ENCODE data around the gene MACROD2. TPM values are rescaled to one million over a fixed set of nuclear protein-coding genes. Genes with fewer than 3 reads are reported as not detected.
A peak's percentile ranks its signal among the peaks of the same experiment; 100 is the strongest.

Gene MACROD2
- total RNA-seq, 1 experiment from 2014 or later: 3.1 TPM

- Mint-ChIP-seq H3K9me3 (ENCODE audit: unreplicated experiment) (peaks cover 17% of the 10 kb centered on the region), H3K27ac (ENCODE audit: low read depth, unreplicated experiment) (no peak overlapping the region), H3K36me3 (ENCODE audit: insufficient read depth, unreplicated experiment) (no peaks in the 10 kb centered on the region), H3K27me3 (ENCODE audit: insufficient read depth, unreplicated experiment) (no peaks in the 10 kb centered on the region), H3K4me3 (ENCODE audit: unreplicated experiment) (no peak overlapping the region), H3K4me1 (ENCODE audit: insufficient read depth, unreplicated experiment) (no peaks in the 10 kb centered on the region)
- ChIA-PET CTCF (interaction anchor here (0.5 to 0.6 kb wide), 2 partner anchors 257 to 374 kb away, joined by 3 read pairs; no protein-coding TSS in a partner anchor), POLR2A (interaction anchor here (1.6 kb wide), 1 partner anchor 10 kb away, joined by 5 read pairs; no protein-coding TSS in a partner anchor)
- no TSS peak for BruUV-seq (replicated peaks)
- TF ChIP-seq CTCF (IDR thresholded peaks at IDR 0.05; ENCODE audit: unreplicated experiment): no peak
- no peak for DNase-seq (ENCODE audit: unreplicated experiment)
- intact Hi-C loops (cut with micrococcal nuclease): no loop called here
These were observed 1560.6 kb downstream of the MACROD2 start for GRCh38 chr20:15555913-15556312.

- Mint-ChIP-seq H3K9me3 (ENCODE audit: unreplicated experiment) (peaks cover 17% of the 10 kb centered on the region), H3K27me3 (ENCODE audit: insufficient read depth, unreplicated experiment) (no peaks in the 10 kb centered on the region), H3K36me3 (ENCODE audit: insufficient read depth, unreplicated experiment) (no peaks in the 10 kb centered on the region), H3K4me1 (ENCODE audit: insufficient read depth, unreplicated experiment) (no peaks in the 10 kb centered on the region), H3K4me3 (ENCODE audit: unreplicated experiment) (no peak overlapping the region), H3K27ac (ENCODE audit: low read depth, unreplicated experiment) (no peak overlapping the region)
- peak; percentile 5 for DNase-seq (ENCODE audit: unreplicated experiment)
- BruUV-seq (replicated peaks): no TSS peak
- CTCF ChIA-PET: no interaction called here
- intact Hi-C loops (cut with micrococcal nuclease): no loop called here
- POLR2A ChIA-PET: no interaction called here
- no peak for TF ChIP-seq CTCF (IDR thresholded peaks at IDR 0.05; ENCODE audit: unreplicated experiment)
These were observed 1561.6 kb downstream of the MACROD2 start for GRCh38 chr20:15556869-15557268.

- intact Hi-C loops (cut with micrococcal nuclease): no loop called here
- H3K27ac Mint-ChIP-seq (ENCODE audit: low read depth, unreplicated experiment): no peak overlapping the region
- no peak overlapping the region for H3K4me3 Mint-ChIP-seq (ENCODE audit: unreplicated experiment)
- H3K9me3 Mint-ChIP-seq (ENCODE audit: unreplicated experiment): no peaks in the 10 kb centered on the region
- POLR2A ChIA-PET: interaction anchor here (0.6 to 1.0 kb wide), 2 partner anchors 16 to 499 kb away, joined by 3 read pairs; no protein-coding TSS in a partner anchor
- no TSS peak for BruUV-seq (replicated peaks)
- no peaks in the 10 kb centered on the region for H3K36me3 Mint-ChIP-seq (ENCODE audit: insufficient read depth, unreplicated experiment)
- H3K4me1 Mint-ChIP-seq (ENCODE audit: insufficient read depth, unreplicated experiment): no peaks in the 10 kb centered on the region
- CTCF ChIA-PET: no interaction called here
- H3K27me3 Mint-ChIP-seq (ENCODE audit: insufficient read depth, unreplicated experiment): no peaks in the 10 kb centered on the region
- no peak for TF ChIP-seq CTCF (IDR thresholded peaks at IDR 0.05; ENCODE audit: unreplicated experiment)
- no peak for DNase-seq (ENCODE audit: unreplicated experiment)
These were observed 1565.8 kb downstream of the MACROD2 start for GRCh38 chr20:15561070-15561569.

GRCh38 chr20:15561707-15562404, 1566.5 kb downstream of the MACROD2 start:
- BruUV-seq (replicated peaks): no TSS peak
- no peaks in the 10 kb centered on the region for H3K4me1 Mint-ChIP-seq (ENCODE audit: insufficient read depth, unreplicated experiment)
- H3K9me3 Mint-ChIP-seq (ENCODE audit: unreplicated experiment): no peaks in the 10 kb centered on the region
- no peaks in the 10 kb centered on the region for H3K36me3 Mint-ChIP-seq (ENCODE audit: insufficient read depth, unreplicated experiment)
- no peak for DNase-seq (ENCODE audit: unreplicated experiment)
- TF ChIP-seq CTCF (IDR thresholded peaks at IDR 0.05; ENCODE audit: unreplicated experiment): no peak
- no peaks in the 10 kb centered on the region for H3K27me3 Mint-ChIP-seq (ENCODE audit: insufficient read depth, unreplicated experiment)
- POLR2A ChIA-PET: interaction anchor here (0.6 to 1.0 kb wide), 2 partner anchors 15 to 1225 kb away, joined by 3 to 4 read pairs; no protein-coding TSS in a partner anchor
- H3K27ac Mint-ChIP-seq (ENCODE audit: low read depth, unreplicated experiment): no peak overlapping the region
- intact Hi-C loops (cut with micrococcal nuclease): no loop called here
- no peak overlapping the region for H3K4me3 Mint-ChIP-seq (ENCODE audit: unreplicated experiment)
- CTCF ChIA-PET: no interaction called here

All from MCF 10A (cell line).